Endodermal cell (in vitro differentiated cells): ENCODE results near the gene LTBP1. TPM values are rescaled to one million over a fixed set of nuclear protein-coding genes. Genes with fewer than 3 reads are reported as not detected.

Source experiments
- DNase-seq: peaks from one replicate; pipeline ENCODE4 v3.0.0-alpha.2; 2017
- H3K27ac ChIP-seq: 2 replicates; pipeline ENCODE4 v1.5.1; 2013; ENCODE audit warnings: mild to moderate bottlenecking, low read depth, low read length, moderate library complexity
- H3K27me3 ChIP-seq: 2 replicates; pipeline ENCODE4 v1.6.1; 2013; ENCODE audit warnings: mild to moderate bottlenecking, low read length, moderate library complexity; ENCODE audit not compliant: insufficient read depth, control insufficient read depth, poor library complexity, severe bottlenecking
- H3K36me3 ChIP-seq: 2 replicates; pipeline ENCODE4 v1.7.0; 2013; ENCODE audit warnings: mild to moderate bottlenecking, low read length, moderate library complexity; ENCODE audit not compliant: control insufficient read depth, insufficient read depth
- H3K4me1 ChIP-seq: one replicate; pipeline ENCODE4 v1.7.0; 2013; ENCODE audit warnings: low read length; ENCODE audit not compliant: control insufficient read depth, insufficient read depth
- H3K4me3 ChIP-seq: 2 replicates; pipeline ENCODE4 v1.5.1; 2013; ENCODE audit warnings: mild to moderate bottlenecking, low read length, moderate library complexity
- H3K9ac ChIP-seq: 2 replicates; pipeline ENCODE4 v1.6.1; 2013; ENCODE audit warnings: mild to moderate bottlenecking, low read length, moderate library complexity; ENCODE audit not compliant: poor library complexity, severe bottlenecking; ENCODE audit errors: extremely low read depth
- H3K9me3 ChIP-seq: 2 replicates; pipeline ENCODE4 v1.6.1; 2013; ENCODE audit warnings: mild to moderate bottlenecking, low read length, moderate library complexity; ENCODE audit not compliant: control insufficient read depth
- H3K27ac Mint-ChIP-seq: 2 replicates; pipeline ENCODE4 v1.8.0; 2020; ENCODE audit warnings: mixed read lengths
- H3K27me3 Mint-ChIP-seq: 2 replicates; pipeline ENCODE4 v1.8.0; 2021; ENCODE audit warnings: mild to moderate bottlenecking, mixed read lengths; ENCODE audit not compliant: insufficient read depth
- H3K36me3 Mint-ChIP-seq: 2 replicates; pipeline ENCODE4 v1.8.0; 2020; ENCODE audit warnings: low read depth, mixed read lengths
- H3K4me1 Mint-ChIP-seq: 2 replicates; pipeline ENCODE4 v1.8.0; 2020; ENCODE audit warnings: mixed read lengths
- H3K4me3 Mint-ChIP-seq: 2 replicates; pipeline ENCODE4 v1.8.0; 2020; ENCODE audit warnings: mild to moderate bottlenecking, moderate library complexity, mixed read lengths
- H3K9me3 Mint-ChIP-seq: 2 replicates; pipeline ENCODE4 v1.8.0; 2020; ENCODE audit warnings: mild to moderate bottlenecking, mixed read lengths
- CTCF ChIP-seq: fragments of 200-600 bp; sonication (generic); conservative IDR thresholded peaks from 2 replicates; pipeline ENCODE4 v1.5.0; 2021; ENCODE audit warnings: antibody characterized with exemption, mild to moderate bottlenecking
- WGBS, 2 experiments: methylation state at CpG; one replicate each; pipeline versions ENCODE4 v1.1.5 to v1.1.7; 2013; ENCODE audit warnings: missing lambda C conversion rate in 2 of 2, mixed read lengths in 1 of 2; ENCODE audit not compliant: insufficient coverage in 1 of 2, insufficient read length in 1 of 2; 5-methylcytosine and 5-hydroxymethylcytosine counted together
- total RNA-seq, 2 donors: library from RNA; stranded (reverse); fragmentation: NEBNext Ultra II Directional in 1 of 2; extraction: Animal tissue kit (Norgen Biotek cat#: 25700) in 1 of 2; gene quantifications; 2 replicates in 1 of 2; 3 replicates in 1 of 2; pipeline ENCODE4 v1.2.1, GENCODE V29; 2021

The LTBP1 gene
- total RNA-seq, 2 donors from 2014 or later, result 43.2 to 43.4 TPM

DNA sequence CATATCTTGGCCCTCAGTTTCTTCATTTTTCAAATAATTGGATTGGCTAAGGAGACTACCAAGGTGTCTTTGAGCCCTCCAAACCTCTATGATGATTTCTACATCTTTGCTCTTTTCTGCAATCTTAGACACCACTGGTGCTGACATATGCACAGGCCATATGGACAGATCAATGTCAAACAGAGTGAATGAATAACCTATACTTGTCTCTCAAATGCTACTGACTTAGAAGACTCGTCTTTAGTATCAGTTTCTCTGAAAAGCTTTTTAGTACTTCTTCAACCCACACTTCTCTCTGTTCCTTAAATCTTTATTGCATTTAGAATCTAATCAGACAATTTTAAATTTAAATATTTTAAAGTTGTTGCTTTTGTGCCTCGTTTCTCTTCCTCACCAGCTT is 258.2 kb downstream of the LTBP1 start:
- DNase-seq, result no peak
- H3K4me3 ChIP-seq, result no peak overlapping the region
- H3K9me3 ChIP-seq, result no peaks in the 10 kb centered on the region
- TF ChIP-seq CTCF, result no peak
- WGBS, 2 experiments, result 81 to 92% methylated on average over 2 of the region's 2 CpGs
- H3K27me3 Mint-ChIP-seq, result no peaks in the 10 kb centered on the region
- H3K27me3 ChIP-seq, result no peaks in the 10 kb centered on the region
- H3K4me1 ChIP-seq, result no peaks in the 10 kb centered on the region
- H3K27ac Mint-ChIP-seq, result no peak overlapping the region
- H3K36me3 ChIP-seq, result no peaks in the 10 kb centered on the region
- H3K4me3 Mint-ChIP-seq, result no peak overlapping the region
- H3K9me3 Mint-ChIP-seq, result no peaks in the 10 kb centered on the region
- no peaks in the 10 kb centered on the region for H3K4me1 Mint-ChIP-seq
- H3K27ac ChIP-seq, result no peak overlapping the region
- peaks cover 3% of the 10 kb centered on the region for H3K36me3 Mint-ChIP-seq
- no peak overlapping the region for H3K9ac ChIP-seq

GRCh38 chr2:33205693-33206434 is 259.1 kb downstream of the LTBP1 start:
- Mint-ChIP-seq H3K4me1 (peaks cover 4% of the 10 kb centered on the region), H3K27ac (no peak overlapping the region), H3K9me3 (no peaks in the 10 kb centered on the region), H3K27me3 (no peaks in the 10 kb centered on the region), H3K36me3 (peaks cover 2% of the 10 kb centered on the region), H3K4me3 (no peak overlapping the region)
- TF ChIP-seq CTCF, result no peak
- Histone ChIP-seq H3K36me3 (no peaks in the 10 kb centered on the region), H3K9ac (no peak overlapping the region), H3K4me3 (no peak overlapping the region), H3K4me1 (no peaks in the 10 kb centered on the region), H3K9me3 (no peaks in the 10 kb centered on the region), H3K27me3 (no peaks in the 10 kb centered on the region), H3K27ac (no peak overlapping the region)
- WGBS, 2 experiments, result 86 to 95% methylated on average over 1 of the region's 1 CpG
- no peak for DNase-seq

GRCh38 chr2:33207151-33207740 is 260.5 kb downstream of the LTBP1 start:
- no peak overlapping the region for H3K4me3 Mint-ChIP-seq
- no peaks in the 10 kb centered on the region for H3K27me3 Mint-ChIP-seq
- no peaks in the 10 kb centered on the region for H3K4me1 ChIP-seq
- TF ChIP-seq CTCF, result no peak
- no peak overlapping the region for H3K9ac ChIP-seq
- H3K4me1 Mint-ChIP-seq, result peaks cover 7% of the 10 kb centered on the region
- no peak for DNase-seq
- H3K9me3 ChIP-seq, result no peaks in the 10 kb centered on the region
- no peaks in the 10 kb centered on the region for H3K36me3 ChIP-seq
- no peaks in the 10 kb centered on the region for H3K9me3 Mint-ChIP-seq
- no peak overlapping the region for H3K4me3 ChIP-seq
- no peak overlapping the region for H3K27ac Mint-ChIP-seq
- H3K27me3 ChIP-seq, result no peaks in the 10 kb centered on the region
- H3K27ac ChIP-seq, result no peak overlapping the region
- H3K36me3 Mint-ChIP-seq, result peaks cover 2% of the 10 kb centered on the region
- WGBS, 2 experiments, result 75 to 94% methylated on average over 2 to 4 of the region's 4 CpGs
